ENCODE data around the gene NTM.
A peak's percentile ranks its signal among the peaks of the same experiment; 100 is the strongest.

NTM gene

GRCh38 chr11:132263875-132264274 is 893.5 kb downstream of the NTM start:
- DNase-seq (ENCODE audit: low spot score) = no peak

GRCh38 chr11:132264616-132265015 is 894.2 kb downstream of the NTM start:
- DNase-seq (ENCODE audit: low spot score) = no peak

GRCh38 chr11:132278801-132279574 is 908.6 kb downstream of the NTM start:
- peak; percentile 27 for DNase-seq (ENCODE audit: low spot score)

- no peak for DNase-seq (ENCODE audit: low spot score)
These were observed 913.6 kb downstream of the NTM start for GRCh38 chr11:132284048-132284447.

GRCh38 chr11:132284611-132285010 is 914.2 kb downstream of the NTM start:
- DNase-seq (ENCODE audit: low spot score) = no peak

- no peak for DNase-seq (ENCODE audit: low spot score)
These were observed 915.2 kb downstream of the NTM start for GRCh38 chr11:132285631-132286030.

- no peak for DNase-seq (ENCODE audit: low spot score)
These were observed 915.7 kb downstream of the NTM start for GRCh38 chr11:132286106-132286505.

GRCh38 chr11:132288036-132288435 is 917.6 kb downstream of the NTM start:
- no peak for DNase-seq (ENCODE audit: low spot score)

GRCh38 chr11:132289590-132290256 is 919.3 kb downstream of the NTM start:
- DNase-seq (ENCODE audit: low spot score) = no peak

- DNase-seq (ENCODE audit: low spot score) = no peak
These were observed 923.2 kb downstream of the NTM start for GRCh38 chr11:132293586-132293985.

- DNase-seq (ENCODE audit: low spot score) = no peak
These were observed 926.7 kb downstream of the NTM start for GRCh38 chr11:132296946-132297610.

GRCh38 chr11:132298357-132298756 is 927.9 kb downstream of the NTM start:
- no peak for DNase-seq (ENCODE audit: low spot score)

GRCh38 chr11:132300283-132300682 is 929.9 kb downstream of the NTM start:
- DNase-seq (ENCODE audit: low spot score) = no peak

GRCh38 chr11:132301465-132301864 is 931.0 kb downstream of the NTM start:
- no peak for DNase-seq (ENCODE audit: low spot score)

- DNase-seq (ENCODE audit: low spot score) = no peak
These were observed 931.5 kb downstream of the NTM start for GRCh38 chr11:132301900-132302299.

- no peak for DNase-seq (ENCODE audit: low spot score)
These were observed 937.0 kb downstream of the NTM start for GRCh38 chr11:132307309-132308020.

GRCh38 chr11:132310390-132311375 is 940.3 kb downstream of the NTM start:
- no peak for DNase-seq (ENCODE audit: low spot score)

GRCh38 chr11:132311703-132312102 is 941.3 kb downstream of the NTM start:
- DNase-seq (ENCODE audit: low spot score) = no peak

GRCh38 chr11:132312161-132312560 is 941.7 kb downstream of the NTM start:
- DNase-seq (ENCODE audit: low spot score) = no peak

GRCh38 chr11:132312701-132313111 is 942.3 kb downstream of the NTM start:
- DNase-seq (ENCODE audit: low spot score) = peak; percentile 52

- no peak for DNase-seq (ENCODE audit: low spot score)
These were observed 944.6 kb downstream of the NTM start for GRCh38 chr11:132314911-132315455.
